DOHH2 (cell line): ENCODE data around the gene ZNF182.

ENCODE experiments used
- CTCF ChIP-seq: fragments of 200-600 bp; sonication (generic); IDR thresholded peaks from one replicate; pipeline ENCODE4 v1.5.1; 2014; ENCODE audit warnings: antibody characterized with exemption, mild to moderate bottlenecking, low read depth, low read length; ENCODE audit not compliant: poor library complexity, severe bottlenecking
- EZH2phosphoT487 ChIP-seq: fragments of 200-600 bp; sonication (generic); IDR thresholded peaks from 2 replicates; pipeline ENCODE4 v1.6.1; 2017; ENCODE audit warnings: borderline replicate concordance, mild to moderate bottlenecking, antibody characterized with exemption, low read length, moderate library complexity, mixed read lengths

GRCh38 chrX:47992095-47992380 is 11.8 kb downstream of the ZNF182 start:
- TF ChIP-seq CTCF, result no peak
- TF ChIP-seq EZH2phosphoT487, result no peak
